Fibroblast of lung (primary cell): ENCODE data around the gene ABCC6. TPM values are rescaled to one million over a fixed set of nuclear protein-coding genes. Genes with fewer than 3 reads are reported as not detected.

ENCODE experiments used
- DNase-seq, 2 donors: peaks; one replicate each; pipeline versions ENCODE4 v3.0.0 to v3.0.0-alpha.2; 2010; ENCODE audit warnings: low read depth in 2 of 2
- H2AFZ ChIP-seq: 2 replicates; pipeline ENCODE4 v1.5.1; 2012; ENCODE audit warnings: low read length, control low read depth, inconsistent platforms
- H3K27ac ChIP-seq: 2 replicates; pipeline ENCODE4 v1.5.1; 2011; ENCODE audit warnings: low read length, control low read depth; ENCODE audit not compliant: insufficient read depth
- H3K27me3 ChIP-seq: 2 replicates; pipeline ENCODE4 v1.5.1; 2011; ENCODE audit warnings: mild to moderate bottlenecking, low read length; ENCODE audit not compliant: control insufficient read depth, insufficient read depth
- H3K36me3 ChIP-seq: 2 replicates; pipeline ENCODE4 v1.5.1; 2011; ENCODE audit warnings: low read length; ENCODE audit not compliant: control insufficient read depth, insufficient read depth
- H3K4me1 ChIP-seq: 2 replicates; pipeline ENCODE4 v1.5.1; 2011; ENCODE audit warnings: low read length; ENCODE audit not compliant: control insufficient read depth, insufficient read depth; ENCODE audit errors: extremely low read depth
- H3K4me2 ChIP-seq: 2 replicates; pipeline ENCODE4 v1.5.1; 2011; ENCODE audit warnings: low read length, control low read depth; ENCODE audit not compliant: insufficient read depth; ENCODE audit errors: extremely low read depth
- H3K4me3 ChIP-seq, 4 experiments: fragments of 200-600 bp in 1 of 4; sonication (generic) in 1 of 4; replicated peaks in 1 of 4; 2 replicates each; pipeline ENCODE4 v1.5.1; 2011 to 2016; ENCODE audit warnings: low read length in 4 of 4, low read depth in 3 of 4, mild to moderate bottlenecking in 3 of 4, control low read depth in 2 of 4, inconsistent platforms in 1 of 4, mixed read lengths in 1 of 4; ENCODE audit not compliant: insufficient read depth in 1 of 4; ENCODE audit errors: control extremely low read depth in 1 of 4
- H3K79me2 ChIP-seq: 2 replicates; pipeline ENCODE4 v1.5.1; 2012; ENCODE audit warnings: mild to moderate bottlenecking, low read length, inconsistent platforms; ENCODE audit not compliant: control insufficient read depth, insufficient read depth
- H3K9ac ChIP-seq: 2 replicates; pipeline ENCODE4 v1.5.1; 2011; ENCODE audit warnings: mild to moderate bottlenecking, low read length, control low read depth; ENCODE audit not compliant: insufficient read depth
- H3K9me3 ChIP-seq: 2 replicates; pipeline ENCODE4 v1.5.1; 2012; ENCODE audit warnings: low read depth, low read length; ENCODE audit not compliant: control insufficient read depth, insufficient read depth
- H4K20me1 ChIP-seq: 2 replicates; pipeline ENCODE4 v1.5.1; 2011; ENCODE audit warnings: low read length; ENCODE audit not compliant: control insufficient read depth, insufficient read depth; ENCODE audit errors: extremely low read depth
- CTCF ChIP-seq, 2 donors: IDR thresholded peaks in 1 of 2; conservative IDR thresholded peaks in 1 of 2; 1 replicate in 1 of 2; 2 replicates in 1 of 2; pipeline ENCODE4 v1.5.1; 2011 to 2012; ENCODE audit warnings: low read length in 2 of 2, control low read depth in 1 of 2, inconsistent platforms in 1 of 2, low read depth in 1 of 2, mild to moderate bottlenecking in 1 of 2
- EZH2 ChIP-seq: IDR thresholded peaks from 2 replicates; pipeline ENCODE4 v1.5.1; 2012; ENCODE audit warnings: low read length, control low read depth, mild to moderate bottlenecking; ENCODE audit errors: missing control alignments
- polyA plus RNA-seq, 2 donors: library from polyadenylated mRNA; depleted of rRNA in 1 of 2; stranded (reverse) in 1 of 2; unstranded in 1 of 2; fragments of >200 nt; gene quantifications; 2 replicates each; pipeline ENCODE4 v1.2.1, GENCODE V29; 2011 to 2012; ENCODE audit warnings: missing spikeins in 1 of 2
- total RNA-seq: library from RNA; depleted of rRNA; stranded (reverse); fragments of >200 nt; gene quantifications from 2 replicates; pipeline ENCODE4 v1.2.1, GENCODE V29; 2014

Gene ABCC6
- total and polyA plus RNA-seq, 2 donors (not counting 1 experiment from before 2014, with no cell fraction given) = 0.87 to 6.3 TPM

GRCh38 chr16:16145286-16145685 is 78.0 kb downstream of the ABCC6 start:
- H2AFZ ChIP-seq = no peak overlapping the region
- no peak overlapping the region for H3K4me2 ChIP-seq
- no peak overlapping the region for H3K27ac ChIP-seq
- H3K9ac ChIP-seq = no peak overlapping the region
- no peaks in the 10 kb centered on the region for H3K27me3 ChIP-seq
- H3K4me3 ChIP-seq = no peak overlapping the region
- H3K4me1 ChIP-seq = peaks cover 7% of the 10 kb centered on the region
- TF ChIP-seq EZH2 (no peak), CTCF (conservative IDR thresholded peaks at IDR 0.05 in 1 of 2, IDR thresholded peaks at IDR 0.05 in 1 of 2; ENCODE audit: low read depth in 1 of 2, low read length in 2 of 2) (no peak)
- H3K36me3 ChIP-seq = peaks cover 25% of the 10 kb centered on the region
- H3K79me2 ChIP-seq = no peaks in the 10 kb centered on the region
- H3K9me3 ChIP-seq = no peaks in the 10 kb centered on the region
- DNase-seq = no peak
- no peaks in the 10 kb centered on the region for H4K20me1 ChIP-seq

GRCh38 chr16:16144416-16144815 is 78.9 kb downstream of the ABCC6 start:
- DNase-seq = peak in 1 of 2 donors; percentile 58
- peaks cover 2% of the 10 kb centered on the region for H3K4me1 ChIP-seq
- H3K36me3 ChIP-seq = peaks cover 25% of the 10 kb centered on the region
- H4K20me1 ChIP-seq = no peaks in the 10 kb centered on the region
- H3K9ac ChIP-seq = no peak overlapping the region
- no peaks in the 10 kb centered on the region for H3K79me2 ChIP-seq
- H3K4me2 ChIP-seq = no peak overlapping the region
- H3K27ac ChIP-seq = no peak overlapping the region
- H2AFZ ChIP-seq = no peak overlapping the region
- H3K27me3 ChIP-seq = no peaks in the 10 kb centered on the region
- H3K9me3 ChIP-seq = no peaks in the 10 kb centered on the region
- no peak overlapping the region for H3K4me3 ChIP-seq
- TF ChIP-seq EZH2 (no peak), CTCF (conservative IDR thresholded peaks at IDR 0.05 in 1 of 2, IDR thresholded peaks at IDR 0.05 in 1 of 2; ENCODE audit: low read depth in 1 of 2, low read length in 2 of 2) (no peak)

GRCh38 chr16:16143931-16144330 is 79.4 kb downstream of the ABCC6 start:
- Histone ChIP-seq H4K20me1 (no peaks in the 10 kb centered on the region), H3K36me3 (peaks cover 25% of the 10 kb centered on the region), H3K79me2 (no peaks in the 10 kb centered on the region), H3K4me3 (no peak overlapping the region), H3K27me3 (no peaks in the 10 kb centered on the region), H3K9me3 (no peaks in the 10 kb centered on the region), H3K27ac (no peak overlapping the region), H3K4me1 (no peaks in the 10 kb centered on the region), H2AFZ (no peak overlapping the region), H3K4me2 (no peak overlapping the region), H3K9ac (no peak overlapping the region)
- no peak for DNase-seq
- TF ChIP-seq EZH2 (no peak), CTCF (conservative IDR thresholded peaks at IDR 0.05 in 1 of 2, IDR thresholded peaks at IDR 0.05 in 1 of 2; ENCODE audit: low read depth in 1 of 2, low read length in 2 of 2) (no peak)
